GM12878 (cell line): ENCODE measurements around the gene LIMS2.

Experiments used
- CREM ChIP-seq: IDR thresholded peaks from 2 replicates; pipeline ENCODE4 v1.6.1; 2014; ENCODE audit warnings: antibody characterized with exemption, low read depth
- IKZF1 ChIP-seq: fragments of 450-650 bp; conservative IDR thresholded peaks from 2 replicates; pipeline ENCODE4 v1.6.1; 2017; ENCODE audit warnings: antibody characterized with exemption, mild to moderate bottlenecking

DNA sequence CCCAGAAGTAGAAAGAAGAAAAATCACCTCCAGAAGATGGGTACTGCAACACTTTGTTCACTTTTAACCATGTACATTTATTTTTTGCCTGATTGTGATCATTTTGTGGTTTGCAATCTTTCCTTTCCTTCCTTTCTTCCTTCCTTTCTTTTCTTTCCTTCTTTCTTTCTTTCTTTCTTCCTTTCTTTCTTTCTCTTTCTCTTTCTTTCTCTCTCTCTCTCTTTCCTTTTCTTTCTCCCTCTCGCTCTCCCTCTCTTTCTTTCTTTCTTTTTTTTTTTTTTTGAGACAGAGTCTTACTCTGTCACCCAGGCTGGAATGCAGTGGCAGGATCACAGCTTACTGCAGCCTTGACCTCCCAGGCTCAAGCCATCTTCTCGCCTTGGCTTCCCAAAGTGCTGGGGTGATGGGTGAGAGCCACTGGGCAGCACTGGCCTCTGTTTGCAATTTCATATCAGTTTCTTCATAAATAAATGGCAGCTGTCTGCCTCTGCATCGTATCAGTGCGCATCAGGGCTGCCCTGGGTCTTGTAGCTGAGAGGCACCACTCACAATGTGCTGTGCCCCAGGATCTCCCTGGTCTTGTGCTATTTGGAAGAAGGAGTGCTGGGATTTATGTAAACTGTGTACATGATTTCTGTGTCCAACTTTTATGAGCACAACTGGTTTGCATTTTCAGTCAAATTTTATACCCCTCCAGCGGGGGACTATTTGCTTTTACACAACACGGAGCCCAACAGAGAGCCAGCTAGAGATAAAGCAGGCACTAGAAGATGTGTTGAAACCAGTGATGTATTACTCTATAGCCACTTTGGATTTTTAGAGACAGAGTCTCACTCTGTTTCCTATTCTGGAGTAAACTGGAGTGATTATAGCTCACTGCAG, 6.9 kb upstream of the LIMS2 start:
- TF ChIP-seq CREM (no peak), IKZF1 (no peak)
